H9 (cell line): ENCODE results near the gene MGAT4A. TPM values are rescaled to one million over a fixed set of nuclear protein-coding genes. Genes with fewer than 3 reads are reported as not detected.

Experiments
- DNase-seq: peaks from one replicate; pipeline ENCODE4 v3.0.0-alpha.2; 2017
- H2AFZ ChIP-seq: one replicate; pipeline ENCODE4 v1.6.1; 2013; ENCODE audit warnings: mild to moderate bottlenecking, low read length, control low read depth, moderate library complexity
- H2AK5ac ChIP-seq: 2 replicates; pipeline ENCODE4 v1.6.1; 2013; ENCODE audit warnings: low read length, control low read depth, mixed read lengths; ENCODE audit not compliant: insufficient read length
- H2BK120ac ChIP-seq: one replicate; pipeline ENCODE4 v1.6.1; 2013; ENCODE audit warnings: low read depth, mild to moderate bottlenecking, low read length, control low read depth, inconsistent platforms; ENCODE audit not compliant: poor library complexity, severe bottlenecking
- H2BK12ac ChIP-seq: 2 replicates; pipeline ENCODE4 v1.6.1; 2013; ENCODE audit warnings: low read length, control low read depth, mixed read lengths, low read depth; ENCODE audit not compliant: insufficient read length
- H2BK15ac ChIP-seq: 2 replicates; pipeline ENCODE4 v1.6.1; 2013; ENCODE audit warnings: low read depth, low read length, control low read depth
- H2BK20ac ChIP-seq: one replicate; pipeline ENCODE4 v1.6.1; 2013; ENCODE audit warnings: low read depth, mild to moderate bottlenecking, low read length, control low read depth, inconsistent platforms; ENCODE audit not compliant: poor library complexity, severe bottlenecking
- H2BK5ac ChIP-seq: 2 replicates; pipeline ENCODE4 v1.6.1; 2013; ENCODE audit warnings: low read length, control low read depth, mixed read lengths; ENCODE audit not compliant: insufficient read length
- H3K14ac ChIP-seq: 2 replicates; pipeline ENCODE4 v1.6.1; 2013; ENCODE audit warnings: low read length, control low read depth; ENCODE audit not compliant: insufficient read depth
- H3K18ac ChIP-seq: 2 replicates; pipeline ENCODE4 v1.6.1; 2013; ENCODE audit warnings: low read depth, mild to moderate bottlenecking, mixed read lengths, low read length, control low read depth; ENCODE audit not compliant: insufficient read length
- H3K23ac ChIP-seq: 2 replicates; pipeline ENCODE4 v1.6.1; 2013; ENCODE audit warnings: low read length, control low read depth, mixed read lengths, low read depth; ENCODE audit not compliant: insufficient read length
- H3K23me2 ChIP-seq: 2 replicates; pipeline ENCODE4 v1.6.1; 2013; ENCODE audit warnings: low read depth, mild to moderate bottlenecking, mixed read lengths, low read length, control low read depth; ENCODE audit not compliant: insufficient read length, poor library complexity, severe bottlenecking
- H3K27ac ChIP-seq: 2 replicates; pipeline ENCODE4 v1.5.1; 2013; ENCODE audit warnings: low read length, control low read depth, mixed read lengths, low read depth; ENCODE audit not compliant: insufficient read length
- H3K27me3 ChIP-seq: 2 replicates; pipeline ENCODE4 v1.6.1; 2013; ENCODE audit warnings: low read length, control low read depth, inconsistent platforms; ENCODE audit not compliant: insufficient read depth
- H3K4ac ChIP-seq: 2 replicates; pipeline ENCODE4 v1.6.1; 2013; ENCODE audit warnings: low read depth, mild to moderate bottlenecking, control low read depth, inconsistent platforms, low read length, moderate library complexity
- H3K4me1 ChIP-seq: 2 replicates; pipeline ENCODE4 v1.6.1; 2013; ENCODE audit warnings: low read length, control low read depth, inconsistent platforms; ENCODE audit not compliant: insufficient read depth
- H3K4me2 ChIP-seq: 2 replicates; pipeline ENCODE4 v1.6.1; 2013; ENCODE audit warnings: low read length, control low read depth, mixed read lengths; ENCODE audit not compliant: insufficient read length, insufficient read depth
- H3K56ac ChIP-seq: 2 replicates; pipeline ENCODE4 v1.6.1; 2013; ENCODE audit warnings: low read depth, mild to moderate bottlenecking, mixed read lengths, low read length, control low read depth; ENCODE audit not compliant: insufficient read length
- H3K79me1 ChIP-seq: 2 replicates; pipeline ENCODE4 v1.6.1; 2013; ENCODE audit warnings: low read depth, mild to moderate bottlenecking, moderate library complexity, low read length, control low read depth, inconsistent platforms; ENCODE audit not compliant: insufficient read depth, poor library complexity, severe bottlenecking
- H3K79me2 ChIP-seq: 2 replicates; pipeline ENCODE4 v1.6.1; 2013; ENCODE audit warnings: low read length, control low read depth, inconsistent platforms; ENCODE audit not compliant: insufficient read depth
- H3K9ac ChIP-seq: 2 replicates; pipeline ENCODE4 v1.6.1; 2013; ENCODE audit warnings: low read length, control low read depth, mixed read lengths; ENCODE audit not compliant: insufficient read length; ENCODE audit errors: extremely low read depth
- H3K9me3 ChIP-seq: one replicate; pipeline ENCODE4 v1.6.1; 2013; ENCODE audit warnings: low read depth, low read length, inconsistent platforms; ENCODE audit not compliant: control insufficient read depth
- H3T11ph ChIP-seq: one replicate; pipeline ENCODE4 v1.6.1; 2013; ENCODE audit warnings: mild to moderate bottlenecking, low read length, control low read depth, inconsistent platforms
- H4K20me1 ChIP-seq: one replicate; pipeline ENCODE4 v1.6.1; 2013; ENCODE audit not compliant: control insufficient read depth, insufficient read length, insufficient read depth
- H4K5ac ChIP-seq: 2 replicates; pipeline ENCODE4 v1.6.1; 2013; ENCODE audit warnings: low read depth, mild to moderate bottlenecking, mixed read lengths, low read length, control low read depth; ENCODE audit not compliant: insufficient read length
- H4K8ac ChIP-seq: replicated peaks from 2 replicates; pipeline ENCODE4 v1.6.1; 2013; ENCODE audit warnings: low read length, control low read depth, mixed read lengths, low read depth; ENCODE audit not compliant: insufficient read length
- H4K91ac ChIP-seq: 2 replicates; pipeline ENCODE4 v1.6.1; 2013; ENCODE audit warnings: low read depth, mild to moderate bottlenecking, moderate library complexity, mixed read lengths, low read length, control low read depth; ENCODE audit not compliant: insufficient read length
- H3K27ac Mint-ChIP-seq, 3 experiments: 2 replicates in 2 of 3; 3 replicates in 1 of 3; pipeline ENCODE4 v1.8.0; 2020 to 2021; ENCODE audit warnings: mixed read lengths in 3 of 3, mild to moderate bottlenecking in 1 of 3, moderate library complexity in 1 of 3
- H3K27me3 Mint-ChIP-seq: 2 replicates; pipeline ENCODE4 v1.8.0; 2021; ENCODE audit warnings: low read depth, mild to moderate bottlenecking, moderate library complexity, mixed read lengths
- H3K36me3 Mint-ChIP-seq, 3 experiments: 2 replicates in 2 of 3; 3 replicates in 1 of 3; pipeline ENCODE4 v1.8.0; 2020 to 2021; ENCODE audit warnings: low read depth in 3 of 3, mixed read lengths in 3 of 3; ENCODE audit not compliant: insufficient read depth in 1 of 3
- H3K4me1 Mint-ChIP-seq, 2 experiments: 2 replicates each; pipeline ENCODE4 v1.8.0; 2020; ENCODE audit warnings: mixed read lengths in 2 of 2
- H3K4me3 Mint-ChIP-seq, 2 experiments: 2 replicates in 1 of 2; 3 replicates in 1 of 2; pipeline ENCODE4 v1.8.0; 2020 to 2021; ENCODE audit warnings: mild to moderate bottlenecking in 2 of 2, mixed read lengths in 2 of 2, moderate library complexity in 1 of 2
- H3K9me3 Mint-ChIP-seq, 2 experiments: 2 replicates in 1 of 2; 3 replicates in 1 of 2; pipeline ENCODE4 v1.8.0; 2020; ENCODE audit warnings: mild to moderate bottlenecking in 2 of 2, mixed read lengths in 2 of 2, moderate library complexity in 1 of 2
- WGBS: extraction: QIAGEN DNeasy Blood & Tissue Kit; methylation state at CpG from one replicate; pipeline ENCODE4 v1.1.7; 2013; ENCODE audit warnings: missing lambda C conversion rate, low lambda C conversion rate, mixed read lengths; ENCODE audit not compliant: insufficient read length; ENCODE audit errors: extremely low coverage; 5-methylcytosine and 5-hydroxymethylcytosine counted together
- total RNA-seq: library from RNA; stranded (reverse); gene quantifications from 2 replicates; pipeline ENCODE4 v1.2.1, GENCODE V29; 2021
- TF ChIP-seq, protein P1 (sequence below): fragments of 200-600 bp; sonication (generic); conservative IDR thresholded peaks from 3 replicates; pipeline ENCODE4 v1.8.0; 2021; ENCODE audit warnings: antibody characterized with exemption, mild to moderate bottlenecking

Gene MGAT4A
- total RNA-seq, 1 experiment from 2014 or later: 3.5 TPM

DNA sequence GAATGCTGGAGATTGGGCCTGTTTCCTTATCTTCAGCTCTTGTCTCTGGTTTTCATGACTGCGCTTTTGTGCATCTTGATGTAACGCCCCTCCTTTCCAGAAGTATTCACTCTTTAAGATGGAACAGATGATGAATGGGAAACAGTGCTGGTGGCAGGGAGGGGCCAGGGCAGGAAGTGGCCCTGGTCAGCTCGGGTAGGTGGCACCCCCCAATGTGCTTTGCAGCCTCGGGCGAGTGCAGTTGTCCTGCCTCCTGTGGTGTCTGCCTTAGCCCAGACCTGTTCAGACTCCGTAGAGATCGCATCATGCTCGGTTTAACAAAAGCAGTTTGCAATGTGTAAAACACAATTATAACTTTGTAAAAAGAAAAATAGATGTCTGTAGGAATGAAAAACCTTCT lies 17.0 kb upstream of the MGAT4A start:
- no peak overlapping the region for H3K27ac Mint-ChIP-seq
- no peak for DNase-seq
- no peak overlapping the region for H3K27ac ChIP-seq

More for the DNA sequence above, 17.0 kb upstream of the MGAT4A start:
- Histone ChIP-seq H3K4me1 (no peaks in the 10 kb centered on the region; the same call in 1 of the 2 replicates), H3K9ac (no peak overlapping the region), H3K23me2 (no peaks in the 10 kb centered on the region), H2AK5ac (no peak overlapping the region), H3K18ac (no peak overlapping the region), H2AFZ (no peak overlapping the region), H3K9me3 (no peaks in the 10 kb centered on the region), H4K8ac (no peak overlapping the region), H4K5ac (no peak overlapping the region), H3K79me1 (no peaks in the 10 kb centered on the region), H3K14ac (no peak overlapping the region), H2BK15ac (no peak overlapping the region), H2BK5ac (no peak overlapping the region), H2BK120ac (no peak overlapping the region), H4K20me1 (no peaks in the 10 kb centered on the region), H3K4ac (no peak overlapping the region), H4K91ac (no peak overlapping the region), H3K4me2 (no peak overlapping the region), H2BK12ac (no peak overlapping the region), H2BK20ac (no peak overlapping the region), H3K23ac (no peak overlapping the region), H3K79me2 (no peaks in the 10 kb centered on the region), H3K27me3 (no peaks in the 10 kb centered on the region; the same call in 1 of the 2 replicates), H3T11ph (no peak overlapping the region), H3K56ac (no peak overlapping the region)
- Mint-ChIP-seq H3K4me1 (peaks cover 10 to 11% of the 10 kb centered on the region in 2 experiments), H3K9me3 (peaks cover under 1 to 2% of the 10 kb centered on the region in 2 experiments; a peak in 2 of 5 replicates), H3K27me3 (peaks cover 5% of the 10 kb centered on the region; the same call in 1 of the 2 replicates), H3K4me3 (no peak overlapping the region), H3K36me3 (no peaks in the 10 kb centered on the region)
- WGBS: no CpG with 5 or more reads among the region's 8 CpGs
- TF ChIP-seq, protein P1, sequence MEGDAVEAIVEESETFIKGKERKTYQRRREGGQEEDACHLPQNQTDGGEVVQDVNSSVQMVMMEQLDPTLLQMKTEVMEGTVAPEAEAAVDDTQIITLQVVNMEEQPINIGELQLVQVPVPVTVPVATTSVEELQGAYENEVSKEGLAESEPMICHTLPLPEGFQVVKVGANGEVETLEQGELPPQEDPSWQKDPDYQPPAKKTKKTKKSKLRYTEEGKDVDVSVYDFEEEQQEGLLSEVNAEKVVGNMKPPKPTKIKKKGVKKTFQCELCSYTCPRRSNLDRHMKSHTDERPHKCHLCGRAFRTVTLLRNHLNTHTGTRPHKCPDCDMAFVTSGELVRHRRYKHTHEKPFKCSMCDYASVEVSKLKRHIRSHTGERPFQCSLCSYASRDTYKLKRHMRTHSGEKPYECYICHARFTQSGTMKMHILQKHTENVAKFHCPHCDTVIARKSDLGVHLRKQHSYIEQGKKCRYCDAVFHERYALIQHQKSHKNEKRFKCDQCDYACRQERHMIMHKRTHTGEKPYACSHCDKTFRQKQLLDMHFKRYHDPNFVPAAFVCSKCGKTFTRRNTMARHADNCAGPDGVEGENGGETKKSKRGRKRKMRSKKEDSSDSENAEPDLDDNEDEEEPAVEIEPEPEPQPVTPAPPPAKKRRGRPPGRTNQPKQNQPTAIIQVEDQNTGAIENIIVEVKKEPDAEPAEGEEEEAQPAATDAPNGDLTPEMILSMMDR: no peak
